ENCODE data around the gene GOLGA6D.

DNA sequence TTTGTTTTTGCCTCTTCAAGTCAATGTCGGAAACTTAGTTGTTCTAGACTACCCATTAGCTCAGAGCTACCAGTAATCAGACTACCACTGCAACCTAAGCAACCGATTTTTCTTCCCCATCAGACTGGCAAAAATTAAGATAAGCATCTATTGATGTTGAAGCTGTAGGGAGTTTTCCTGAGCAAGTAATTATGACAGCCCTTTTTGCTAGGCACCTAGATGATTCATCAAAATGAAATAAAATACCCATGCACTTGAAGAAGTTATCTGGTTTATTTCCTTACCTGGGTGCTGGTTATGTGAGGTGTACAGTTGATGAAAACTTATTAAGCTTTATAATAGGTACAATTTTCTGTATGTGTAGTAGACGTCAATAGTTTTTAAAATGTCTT lies 52.7 kb downstream of the GOLGA6D start:
- TF ChIP-seq CTCF (IDR thresholded peaks at IDR 0.05) (no peak), POLR2A (IDR thresholded peaks at IDR 0.05) (no peak)

All from uterus (tissue), 2 donors.